GM18508 (cell line): Measurements from ENCODE around the gene PODNL1.
A peak's percentile ranks its signal among the peaks of the same experiment; 100 is the strongest.

Experiments
- ATAC-seq: cut with Tn5 transposase; IDR thresholded peaks from one replicate; pipeline ENCODE4 v1.9.1; 2021; ENCODE audit warnings: moderate number of reproducible peaks; ENCODE audit not compliant: insufficient read depth, unreplicated experiment

Gene PODNL1

GRCh38 chr19:13938301-13939064, at the start of gene PODNL1:
Gene PODNL1, minus strand, starts transcription at chr19:13938417. Its CDS starts 236 bp downstream, at chr19:13938181.
- ATAC-seq = no peak

- ATAC-seq = no peak
These were observed 49.1 kb upstream of the PODNL1 start for GRCh38 chr19:13987101-13987890.

DNA sequence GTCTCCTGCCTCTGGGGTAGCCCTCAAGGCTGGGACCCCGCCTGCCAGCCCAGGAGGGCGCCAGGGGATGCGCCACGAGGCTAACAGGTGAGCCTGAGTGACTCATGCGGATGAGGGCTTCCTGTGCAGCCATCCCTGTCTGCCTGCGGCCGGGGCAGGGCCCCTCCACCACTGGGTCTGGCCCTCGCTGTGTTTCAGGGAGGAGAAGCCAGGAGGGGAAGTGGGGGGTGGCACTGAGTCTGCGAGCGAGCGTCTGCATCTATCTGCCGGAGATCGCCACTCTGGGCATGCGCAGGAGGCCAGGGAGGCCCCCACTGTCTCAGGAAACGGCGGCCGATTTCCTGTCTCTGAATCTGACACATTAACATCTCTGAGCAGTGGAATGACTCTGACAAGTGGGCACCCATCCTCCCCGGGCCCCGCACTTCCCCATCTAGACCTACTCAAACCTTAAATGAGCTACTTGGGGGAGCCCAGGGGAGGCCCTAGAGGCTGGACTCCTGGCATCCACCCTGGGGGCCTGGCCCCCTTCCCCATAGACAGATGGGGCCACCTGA, 48.2 kb upstream of the PODNL1 start:
- peak; percentile 48 for ATAC-seq

DNA sequence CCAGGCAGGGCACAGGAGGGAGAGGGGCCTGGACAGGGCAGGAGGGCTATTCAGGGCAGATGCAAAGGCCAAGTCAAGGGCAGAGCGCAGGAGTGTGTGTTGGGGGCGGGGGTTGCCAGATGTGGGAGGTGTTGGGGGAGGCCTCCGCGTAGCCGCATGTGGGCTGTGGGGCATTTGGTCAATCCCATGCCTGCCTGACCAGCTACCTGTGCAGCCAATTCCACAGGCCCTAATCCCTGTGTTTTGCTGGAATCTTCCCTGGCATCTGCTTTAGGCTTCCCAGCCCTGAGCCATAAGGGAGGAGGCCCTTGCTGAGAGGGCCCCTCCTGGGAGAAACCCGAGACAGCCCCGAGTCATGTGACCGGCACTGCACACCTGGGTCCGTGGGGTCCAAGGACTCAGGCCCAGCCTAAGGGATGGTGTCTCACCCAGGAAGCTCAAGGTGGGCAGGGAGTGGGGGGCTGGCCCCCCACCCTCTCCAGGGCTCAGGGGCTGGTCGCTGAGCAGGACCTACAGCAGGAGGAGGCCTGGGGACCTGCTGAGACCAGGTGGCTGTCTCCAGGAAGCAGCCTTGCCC, 47.6 kb upstream of the PODNL1 start:
- ATAC-seq = peak; percentile 7

- ATAC-seq = no peak
These were observed 46.9 kb upstream of the PODNL1 start for GRCh38 chr19:13984875-13985741.

GRCh38 chr19:13984186-13984585, 46.0 kb upstream of the PODNL1 start:
- no peak for ATAC-seq

DNA sequence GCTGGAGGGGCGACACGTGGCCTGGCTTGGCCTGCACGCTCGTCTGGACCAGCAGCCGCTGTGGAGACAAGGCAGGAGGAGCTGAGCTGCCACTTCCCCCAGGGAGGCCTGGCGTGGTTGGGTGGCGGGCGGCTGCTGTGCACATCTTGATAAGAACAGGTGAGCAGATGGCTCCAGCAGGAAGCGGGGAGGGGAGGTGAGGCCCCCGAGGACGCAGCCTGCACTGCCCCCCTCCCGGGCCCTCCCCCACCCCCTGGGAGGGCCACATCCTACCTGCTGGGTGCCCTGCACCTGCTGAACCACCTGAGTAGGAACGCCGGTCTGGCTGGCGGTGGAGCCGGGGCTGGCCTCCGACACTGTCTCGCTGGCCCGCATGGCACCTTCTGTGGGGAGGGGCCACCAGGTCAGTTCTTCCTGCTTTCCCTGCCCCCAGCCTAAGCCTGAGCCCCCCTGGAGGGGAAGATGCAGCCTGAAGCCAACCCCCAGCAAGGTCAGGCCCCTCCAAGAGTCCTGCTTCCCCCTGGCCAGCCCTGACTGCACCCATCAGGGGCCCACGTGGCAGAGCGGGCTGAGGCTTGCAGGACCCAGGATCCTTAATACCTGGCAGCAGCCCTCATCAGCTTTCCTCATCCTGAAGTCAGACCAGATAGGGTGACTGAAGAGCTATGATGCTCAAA, 45.1 kb upstream of the PODNL1 start:
- no peak for ATAC-seq

DNA sequence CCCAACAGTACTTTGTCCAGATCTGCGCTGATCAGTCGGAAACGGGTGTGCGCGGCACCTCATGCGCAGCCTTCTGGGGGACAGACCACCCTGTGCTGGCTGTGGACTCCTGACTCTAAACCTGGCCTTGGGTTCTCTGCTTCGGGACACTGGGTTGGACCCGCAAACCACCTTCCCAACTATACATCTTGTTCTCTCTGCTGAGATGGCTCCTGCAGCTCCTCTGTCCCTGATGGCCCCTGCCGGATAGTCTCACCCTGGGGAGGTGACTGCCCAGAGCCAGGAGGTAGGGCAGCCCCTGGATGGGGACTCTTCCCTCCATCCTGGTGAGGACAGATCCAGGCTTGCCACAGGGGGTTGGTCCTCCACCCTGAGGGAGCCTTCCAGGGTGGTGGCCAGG, 44.6 kb upstream of the PODNL1 start:
- ATAC-seq = no peak

GRCh38 chr19:13981988-13982501, 43.8 kb upstream of the PODNL1 start:
- no peak for ATAC-seq

DNA sequence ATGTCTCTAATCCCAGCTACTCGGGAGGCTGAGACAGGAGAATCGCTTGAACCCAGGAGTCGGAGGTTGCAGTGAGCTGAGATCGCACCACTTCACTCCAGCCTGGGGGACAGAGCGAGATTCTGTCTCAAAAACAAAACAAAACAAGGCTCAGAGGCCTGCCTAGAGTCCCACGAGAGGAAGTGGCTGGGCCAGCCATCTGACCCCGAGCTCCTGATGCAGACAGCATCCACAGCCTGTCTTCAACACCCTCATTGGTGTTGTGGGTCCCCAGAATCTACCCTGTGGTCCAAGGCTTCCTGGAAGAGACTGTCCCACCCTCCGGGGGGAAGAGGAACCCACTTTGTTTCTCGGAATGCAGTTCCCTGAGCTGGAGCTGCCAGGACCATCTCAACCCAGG, 43.2 kb upstream of the PODNL1 start:
- no peak for ATAC-seq

- no peak for ATAC-seq
These were observed 42.8 kb upstream of the PODNL1 start for GRCh38 chr19:13981021-13981420.

DNA sequence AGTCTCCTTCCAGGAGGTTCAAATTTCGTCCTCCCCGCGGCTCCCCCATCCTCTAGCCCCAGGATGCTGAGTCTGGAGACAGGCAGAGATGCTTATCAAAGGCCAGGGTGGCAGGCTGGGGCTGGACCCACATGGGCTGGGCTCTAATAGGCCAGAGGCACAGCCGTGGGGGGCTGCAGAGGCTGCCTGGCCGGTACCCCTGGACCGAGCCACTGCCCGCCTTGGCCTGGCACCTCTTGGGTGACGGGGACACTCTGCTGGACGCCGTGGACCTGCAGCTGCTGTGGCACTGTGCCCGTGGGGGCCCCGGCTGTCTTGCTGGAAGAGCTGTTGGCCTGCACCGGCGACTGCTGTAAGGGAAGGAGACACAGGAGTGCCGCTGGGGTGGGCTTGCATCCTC, 42.1 kb upstream of the PODNL1 start:
- ATAC-seq = no peak

DNA sequence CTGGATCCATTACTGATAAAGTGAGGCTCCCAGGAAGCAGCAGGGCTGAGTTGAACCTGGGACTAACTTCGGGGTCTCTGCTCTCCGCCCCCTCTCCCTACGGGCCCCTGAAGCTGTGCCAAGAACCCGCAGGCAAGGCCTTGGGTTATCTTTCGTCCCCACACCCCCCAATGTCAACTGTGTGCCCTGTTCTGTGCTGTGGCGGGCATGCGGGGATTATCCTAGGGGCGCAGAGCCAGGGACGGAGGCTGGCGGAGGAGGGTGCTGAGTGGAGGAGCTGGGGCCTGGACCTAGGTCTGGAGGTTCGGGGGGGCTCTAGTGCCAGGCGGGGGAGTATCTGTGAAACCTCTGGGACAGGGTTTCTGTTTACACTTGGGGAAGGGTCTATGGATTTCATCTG, 41.5 kb upstream of the PODNL1 start:
- no peak for ATAC-seq

- ATAC-seq = no peak
These were observed 41.0 kb upstream of the PODNL1 start for GRCh38 chr19:13979244-13979615.

GRCh38 chr19:13978351-13979243, 40.4 kb upstream of the PODNL1 start:
- ATAC-seq = no peak

GRCh38 chr19:13977803-13978202, 39.6 kb upstream of the PODNL1 start:
- no peak for ATAC-seq

- ATAC-seq = no peak
These were observed 38.2 kb upstream of the PODNL1 start for GRCh38 chr19:13976446-13976845.

DNA sequence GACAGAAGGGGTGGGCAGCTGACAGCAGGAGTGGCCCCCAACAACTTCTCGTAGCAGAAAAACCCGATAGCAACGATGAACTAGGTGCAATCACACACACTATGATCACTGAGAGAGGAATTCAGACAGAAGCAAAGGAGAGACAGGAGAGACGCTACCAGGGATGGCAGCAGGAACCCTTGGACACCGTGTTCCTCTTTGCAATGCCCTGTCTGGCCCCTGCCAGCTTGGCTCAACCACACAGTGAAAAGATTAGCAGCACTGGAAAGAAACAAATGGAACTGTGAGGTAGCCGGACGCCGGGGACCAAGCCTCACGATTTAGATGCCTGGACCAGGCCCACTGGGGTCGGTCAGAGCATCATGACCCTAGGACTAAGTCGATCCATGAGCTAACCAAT, 37.7 kb upstream of the PODNL1 start:
- no peak for ATAC-seq
